Measurements from ENCODE around the gene UST. TPM values are rescaled to one million over a fixed set of nuclear protein-coding genes. Genes with fewer than 3 reads are reported as not detected.

UST gene
- total RNA-seq, 4 donors from 2014 or later: 2.9 to 12.0 (median 5.7) TPM

DNA sequence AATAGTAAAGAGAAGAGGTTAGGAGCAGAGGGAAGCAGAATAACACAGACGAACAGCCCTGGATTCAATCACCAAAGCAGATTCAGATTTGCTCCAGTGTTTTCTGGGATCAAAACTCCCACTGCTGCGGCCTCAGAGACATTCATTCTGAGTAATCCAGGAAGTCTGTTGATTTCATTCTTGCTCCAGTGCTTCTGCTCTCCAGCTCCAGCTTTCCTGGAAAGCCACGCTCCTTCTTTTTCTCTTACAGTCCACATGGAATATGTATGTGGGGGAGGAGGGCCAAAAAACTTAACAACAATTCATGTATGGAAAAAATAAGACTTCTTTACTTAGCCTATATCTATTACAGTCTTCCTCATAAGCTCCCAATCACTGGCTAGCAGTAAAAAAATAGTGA is 26.4 kb upstream of the UST start:
- 76 to 83% methylated on average over 3 of the region's 3 CpGs for WGBS, 2 donors
- no peaks in the 10 kb centered on the region for H3K9me3 ChIP-seq
- no peak overlapping the region for H3K27ac ChIP-seq
- TF ChIP-seq, protein P1, sequence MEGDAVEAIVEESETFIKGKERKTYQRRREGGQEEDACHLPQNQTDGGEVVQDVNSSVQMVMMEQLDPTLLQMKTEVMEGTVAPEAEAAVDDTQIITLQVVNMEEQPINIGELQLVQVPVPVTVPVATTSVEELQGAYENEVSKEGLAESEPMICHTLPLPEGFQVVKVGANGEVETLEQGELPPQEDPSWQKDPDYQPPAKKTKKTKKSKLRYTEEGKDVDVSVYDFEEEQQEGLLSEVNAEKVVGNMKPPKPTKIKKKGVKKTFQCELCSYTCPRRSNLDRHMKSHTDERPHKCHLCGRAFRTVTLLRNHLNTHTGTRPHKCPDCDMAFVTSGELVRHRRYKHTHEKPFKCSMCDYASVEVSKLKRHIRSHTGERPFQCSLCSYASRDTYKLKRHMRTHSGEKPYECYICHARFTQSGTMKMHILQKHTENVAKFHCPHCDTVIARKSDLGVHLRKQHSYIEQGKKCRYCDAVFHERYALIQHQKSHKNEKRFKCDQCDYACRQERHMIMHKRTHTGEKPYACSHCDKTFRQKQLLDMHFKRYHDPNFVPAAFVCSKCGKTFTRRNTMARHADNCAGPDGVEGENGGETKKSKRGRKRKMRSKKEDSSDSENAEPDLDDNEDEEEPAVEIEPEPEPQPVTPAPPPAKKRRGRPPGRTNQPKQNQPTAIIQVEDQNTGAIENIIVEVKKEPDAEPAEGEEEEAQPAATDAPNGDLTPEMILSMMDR (IDR thresholded peaks at IDR 0.05): no peak
- TF ChIP-seq POLR2A (IDR thresholded peaks at IDR 0.05): no peak
- intact Hi-C loops (cut with DNase I): no loop called here
- no peaks in the 10 kb centered on the region for H3K36me3 ChIP-seq
- no peak for DNase-seq
- no peak overlapping the region for H3K4me3 ChIP-seq
- H3K27me3 ChIP-seq: no peaks in the 10 kb centered on the region
- no peaks in the 10 kb centered on the region for H3K4me1 ChIP-seq

DNA sequence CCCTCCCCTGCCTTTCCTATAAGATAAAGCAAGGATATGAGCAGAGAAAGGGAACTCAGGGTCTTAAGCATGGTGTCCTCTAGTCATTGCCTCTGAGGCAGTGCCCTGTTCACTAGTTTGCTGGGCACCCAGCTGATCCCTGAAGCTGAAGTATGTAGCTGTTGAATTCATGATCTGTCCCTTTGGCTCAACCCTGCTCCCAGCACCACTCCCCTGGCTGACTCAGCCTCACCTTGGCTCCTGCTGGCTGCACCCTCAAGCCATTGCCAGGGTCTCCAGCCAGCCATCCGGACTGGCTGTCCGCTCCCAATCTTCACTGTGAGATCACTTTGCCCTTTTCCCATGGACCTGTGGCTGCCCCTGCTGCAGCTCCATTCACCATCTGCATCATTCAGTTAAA is 25.9 kb upstream of the UST start:
- intact Hi-C loops (cut with DNase I): no loop called here
- WGBS, 2 donors: 68 to 90% methylated on average over 2 of the region's 2 CpGs
- DNase-seq: no peak

GRCh38 chr6:148723484-148723883 is 23.3 kb upstream of the UST start:
- Histone ChIP-seq H3K36me3 (no peaks in the 10 kb centered on the region), H3K9me3 (no peaks in the 10 kb centered on the region), H3K4me3 (no peak overlapping the region), H3K4me1 (no peaks in the 10 kb centered on the region), H3K27me3 (no peaks in the 10 kb centered on the region), H3K27ac (no peak overlapping the region)
- no peak for DNase-seq
- WGBS, 2 donors: 58% methylated on average over 1 of the region's 1 CpG
- intact Hi-C loops (cut with DNase I): no loop called here
- TF ChIP-seq, protein P1 (IDR thresholded peaks at IDR 0.05): no peak
- TF ChIP-seq POLR2A (IDR thresholded peaks at IDR 0.05): no peak

More for the DNA sequence above, 25.9 kb upstream of the UST start:
- Histone ChIP-seq H3K9me3 (no peaks in the 10 kb centered on the region), H3K4me3 (no peak overlapping the region), H3K36me3 (no peaks in the 10 kb centered on the region), H3K27ac (no peak overlapping the region), H3K4me1 (no peaks in the 10 kb centered on the region), H3K27me3 (no peaks in the 10 kb centered on the region)
- TF ChIP-seq POLR2A (IDR thresholded peaks at IDR 0.05): no peak
- TF ChIP-seq, protein P1 (IDR thresholded peaks at IDR 0.05): no peak

DNA sequence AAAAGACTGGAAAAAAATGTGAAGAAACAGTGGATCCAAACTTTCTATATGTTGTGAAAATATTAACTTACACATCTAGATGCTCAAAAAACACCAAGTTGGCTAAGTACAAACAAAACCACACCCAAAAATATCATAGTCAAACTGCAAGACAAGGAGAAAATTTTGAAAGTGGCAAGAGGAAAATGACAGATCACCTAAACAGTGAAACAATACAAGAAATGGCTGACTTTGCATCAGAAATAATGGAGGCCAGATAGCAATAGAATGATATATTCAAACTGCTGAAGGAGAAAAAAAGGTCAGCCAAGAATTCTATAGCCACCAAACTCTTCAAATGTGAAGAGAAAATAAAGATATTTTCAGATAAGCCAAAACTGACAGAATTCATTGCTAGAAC is 22.4 kb upstream of the UST start:
- TF ChIP-seq, protein P1 (IDR thresholded peaks at IDR 0.05): no peak
- no peak for TF ChIP-seq POLR2A (IDR thresholded peaks at IDR 0.05)
- Histone ChIP-seq H3K27me3 (no peaks in the 10 kb centered on the region), H3K9me3 (no peaks in the 10 kb centered on the region), H3K36me3 (no peaks in the 10 kb centered on the region), H3K27ac (no peak overlapping the region), H3K4me3 (no peak overlapping the region), H3K4me1 (no peaks in the 10 kb centered on the region)
- intact Hi-C loops (cut with DNase I): no loop called here
- no peak for DNase-seq

GRCh38 chr6:148727104-148727503 is 19.7 kb upstream of the UST start:
- TF ChIP-seq, protein P1 (IDR thresholded peaks at IDR 0.05): no peak
- TF ChIP-seq POLR2A (IDR thresholded peaks at IDR 0.05): no peak
- 91 to 100% methylated on average over 1 of the region's 1 CpG for WGBS, 2 donors
- DNase-seq: no peak
- intact Hi-C loops (cut with DNase I): no loop called here
- Histone ChIP-seq H3K4me3 (no peak overlapping the region), H3K4me1 (no peaks in the 10 kb centered on the region), H3K27ac (no peak overlapping the region), H3K36me3 (no peaks in the 10 kb centered on the region), H3K27me3 (no peaks in the 10 kb centered on the region), H3K9me3 (no peaks in the 10 kb centered on the region)

Data from esophagus squamous epithelium (tissue), 5 donors.